ENCODE results near the gene ADAR.

DNA sequence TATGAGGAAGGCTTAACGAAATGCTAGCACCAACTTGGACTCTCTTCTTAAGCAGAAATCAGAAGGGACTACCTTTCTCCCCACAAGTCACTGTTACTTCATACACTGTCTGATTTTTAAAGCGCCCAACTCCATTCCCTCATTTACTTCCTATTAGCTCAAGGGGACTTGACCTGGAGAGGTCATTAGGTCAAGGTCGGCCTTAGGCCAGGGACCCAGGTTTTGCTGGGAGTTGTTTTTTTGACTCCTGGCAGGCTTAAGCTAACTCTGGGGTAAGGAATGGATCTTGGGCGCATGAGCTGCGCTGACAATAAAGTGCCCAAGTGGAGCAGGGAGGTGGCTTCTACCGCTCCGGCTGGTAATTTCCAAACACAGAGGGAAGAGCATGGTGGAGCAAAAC lies 16.8 kb downstream of the ADAR start:
- TF ChIP-seq EZH2 (IDR thresholded peaks at IDR 0.05; ENCODE audit: low read length, unreplicated experiment) = no peak
- no peak for TF ChIP-seq EZH2phosphoT487 (IDR thresholded peaks at IDR 0.05; ENCODE audit: borderline replicate concordance, low read length)

Measured in PC-3 (cell line).